Testis (tissue), 3 donors: ENCODE measurements around the gene SPRR1B. TPM values are rescaled to one million over a fixed set of nuclear protein-coding genes. Genes with fewer than 3 reads are reported as not detected.
"Not testable (repeated sequence)": the region's sequence is repeated elsewhere in the genome, so short reads cannot be mapped to it uniquely, and the experiment has no call there.

Source experiments
- DNase-seq: peaks from one replicate; pipeline ENCODE4 v3.0.0-alpha.2; 2019
- H3K27ac ChIP-seq, 2 donors: fragments of 200-600 bp; sonication (generic); one replicate each; pipeline ENCODE4 v1.5.1; 2019
- H3K27me3 ChIP-seq: fragments of 200-600 bp; sonication (generic); one replicate; pipeline ENCODE4 v1.5.1; 2019
- H3K36me3 ChIP-seq: fragments of 200-600 bp; sonication (generic); one replicate; pipeline ENCODE4 v1.5.1; 2017; ENCODE audit warnings: low read depth; ENCODE audit errors: missing control alignments
- H3K4me1 ChIP-seq: fragments of 200-600 bp; sonication (generic); one replicate; pipeline ENCODE4 v1.5.1; 2019
- H3K4me3 ChIP-seq, 2 donors: fragments of 200-600 bp; sonication (generic); one replicate each; pipeline ENCODE4 v1.5.1; 2017 to 2019
- H3K9me3 ChIP-seq: fragments of 200-600 bp; sonication (generic); one replicate; pipeline ENCODE4 v1.5.1; 2017
- POLR2A ChIP-seq: fragments of 450-650 bp; IDR thresholded peaks from one replicate; pipeline ENCODE4 v1.6.1; 2017; ENCODE audit warnings: antibody characterized with exemption, mild to moderate bottlenecking, moderate library complexity
- WGBS, 2 donors: methylation state at CpG; one replicate each; pipeline ENCODE4 v1.1.5; 2018; 5-methylcytosine and 5-hydroxymethylcytosine counted together
- intact Hi-C: fragments of 100-400 bp; cut with DNase I; formaldehyde crosslinking; loops from one replicate; pipeline ENCODE4 v1.15.1; 2023; ENCODE audit warnings: low total_unique reads
- polyA plus RNA-seq: library from polyadenylated mRNA; stranded (reverse); fragments of 350-450 nt; fragmentation: Illumina TruSeq; extraction: RNeasy Lipid Tissue Mini Kit (QIAGEN cat#74804); gene quantifications from one replicate; pipeline ENCODE4 v1.2.3, GENCODE V29; 2014; ENCODE audit warnings: low read depth, low replicate concordance; ENCODE audit not compliant: insufficient read depth
- total RNA-seq, 2 donors: library from RNA; depleted of rRNA; stranded (reverse); fragments of >200 nt; gene quantifications; one replicate each; pipeline ENCODE4 v1.2.3, GENCODE V29; 2016
- TF ChIP-seq, protein P1 (sequence below), 3 experiments: fragments of 450-650 bp in 2 of 3; fragments of 200-600 bp in 1 of 3; sonication (generic) in 1 of 3; IDR thresholded peaks; one replicate each; pipeline ENCODE4 v1.5.1; 2016 to 2019; ENCODE audit warnings: antibody characterized with exemption in 3 of 3, mild to moderate bottlenecking in 2 of 3, moderate library complexity in 1 of 3

The SPRR1B gene
- total and polyA plus RNA-seq, 3 donors from 2014 or later: not detected

DNA sequence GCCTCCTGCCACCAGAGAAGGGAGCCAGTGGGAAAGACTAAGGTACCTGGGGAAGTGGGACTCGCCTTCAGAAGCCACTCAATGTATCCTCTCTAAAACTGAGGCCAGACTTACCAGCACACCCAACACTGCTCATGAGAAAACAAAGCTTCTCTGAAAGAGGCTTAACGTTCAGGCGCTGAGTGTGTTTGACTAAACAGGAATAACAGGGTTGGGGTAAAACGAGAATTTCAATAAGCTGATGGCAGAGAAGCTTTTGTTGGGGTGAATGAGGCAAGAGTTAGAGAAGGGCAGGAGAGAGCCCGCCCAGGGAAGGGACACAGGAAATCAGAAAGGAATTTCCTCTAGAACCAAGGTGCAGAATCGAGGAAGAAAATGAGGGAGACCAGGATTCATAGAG lies 31.2 kb upstream of the SPRR1B start:
- Histone ChIP-seq H3K4me3 (no peak overlapping the region), H3K36me3 (no peaks in the 10 kb centered on the region), H3K27ac (no peak overlapping the region), H3K9me3 (no peaks in the 10 kb centered on the region), H3K4me1 (no peaks in the 10 kb centered on the region), H3K27me3 (no peaks in the 10 kb centered on the region)
- DNase-seq: no peak
- no peak for TF ChIP-seq POLR2A
- TF ChIP-seq, protein P1, sequence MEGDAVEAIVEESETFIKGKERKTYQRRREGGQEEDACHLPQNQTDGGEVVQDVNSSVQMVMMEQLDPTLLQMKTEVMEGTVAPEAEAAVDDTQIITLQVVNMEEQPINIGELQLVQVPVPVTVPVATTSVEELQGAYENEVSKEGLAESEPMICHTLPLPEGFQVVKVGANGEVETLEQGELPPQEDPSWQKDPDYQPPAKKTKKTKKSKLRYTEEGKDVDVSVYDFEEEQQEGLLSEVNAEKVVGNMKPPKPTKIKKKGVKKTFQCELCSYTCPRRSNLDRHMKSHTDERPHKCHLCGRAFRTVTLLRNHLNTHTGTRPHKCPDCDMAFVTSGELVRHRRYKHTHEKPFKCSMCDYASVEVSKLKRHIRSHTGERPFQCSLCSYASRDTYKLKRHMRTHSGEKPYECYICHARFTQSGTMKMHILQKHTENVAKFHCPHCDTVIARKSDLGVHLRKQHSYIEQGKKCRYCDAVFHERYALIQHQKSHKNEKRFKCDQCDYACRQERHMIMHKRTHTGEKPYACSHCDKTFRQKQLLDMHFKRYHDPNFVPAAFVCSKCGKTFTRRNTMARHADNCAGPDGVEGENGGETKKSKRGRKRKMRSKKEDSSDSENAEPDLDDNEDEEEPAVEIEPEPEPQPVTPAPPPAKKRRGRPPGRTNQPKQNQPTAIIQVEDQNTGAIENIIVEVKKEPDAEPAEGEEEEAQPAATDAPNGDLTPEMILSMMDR (IDR thresholded peaks at IDR 0.05): no peak
- WGBS, 2 donors: 83 to 93% methylated on average over 6 of the region's 6 CpGs
- intact Hi-C loops: no loop called here

DNA sequence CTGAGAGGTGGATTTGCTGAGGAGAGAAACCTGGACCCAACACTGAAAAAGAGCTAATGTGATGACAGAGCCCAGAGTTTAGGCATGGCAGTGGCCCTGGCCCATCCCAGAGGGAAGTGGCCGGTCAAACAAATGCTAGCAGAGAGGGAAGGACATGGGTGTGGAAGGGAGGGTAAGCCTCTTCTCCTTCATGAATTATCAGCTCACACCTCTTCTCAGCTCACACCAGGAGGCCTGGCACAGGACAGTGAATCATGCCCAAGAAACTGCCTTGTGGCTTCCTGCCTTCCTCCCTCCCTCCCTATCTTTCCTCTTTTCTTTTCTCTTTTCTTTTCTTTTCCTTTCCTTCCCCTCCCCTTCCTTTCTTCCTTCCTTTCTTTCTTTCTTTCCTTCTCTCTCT lies 30.7 kb upstream of the SPRR1B start:
- 97 to 100% methylated on average over 1 of the region's 1 CpG for WGBS, 2 donors
- DNase-seq: no peak

DNA sequence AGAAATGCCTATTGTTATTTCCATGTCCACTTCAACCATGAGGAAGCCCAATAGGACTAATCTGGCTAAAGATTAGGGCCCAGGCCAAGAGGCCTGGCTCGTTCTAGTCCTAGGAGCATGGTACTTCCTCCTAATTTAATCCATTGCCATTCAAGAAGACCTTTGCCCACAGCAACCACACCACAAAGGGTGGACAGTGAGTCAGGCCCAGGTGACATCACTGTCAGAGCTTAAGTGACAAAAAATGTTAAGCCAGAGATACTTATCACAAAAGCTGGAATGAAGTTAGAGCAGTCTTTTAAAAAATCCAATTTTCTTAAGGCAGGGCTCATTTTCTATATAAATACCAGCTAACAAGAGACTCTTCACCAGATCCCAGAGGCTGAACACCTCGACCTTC lies 29.6 kb upstream of the SPRR1B start, which contains the start of gene SPRR3:
TSS of gene SPRR3 (plus strand) at position 368 of the 400 bp plus-strand sequence. CDS start 1,272 bp downstream, outside the sequence.
- Histone ChIP-seq H3K4me1 (no peaks in the 10 kb centered on the region), H3K9me3 (no peaks in the 10 kb centered on the region), H3K27ac (no peak within 1 kb of the TSS), H3K27me3 (no peaks in the 10 kb centered on the region), H3K4me3 (no peak within 1 kb of the TSS), H3K36me3 (no peaks in the 10 kb centered on the region)
- 81 to 84% methylated on average over 2 of the region's 2 CpGs for whole genome bisulfite sequencing, 2 donors
- no peak for DNase-seq
- no peak for TF ChIP-seq POLR2A
- TF ChIP-seq, protein P1 (IDR thresholded peaks at IDR 0.05): no peak
- intact Hi-C loops: no loop called here

More for the DNA sequence above, 30.7 kb upstream of the SPRR1B start:
- Histone ChIP-seq H3K4me3 (no peak overlapping the region), H3K4me1 (no peaks in the 10 kb centered on the region), H3K27me3 (no peaks in the 10 kb centered on the region), H3K9me3 (no peaks in the 10 kb centered on the region), H3K27ac (no peak overlapping the region), H3K36me3 (no peaks in the 10 kb centered on the region)
- intact Hi-C loops: no loop called here
- TF ChIP-seq, protein P1 (IDR thresholded peaks at IDR 0.05): no peak
- no peak for TF ChIP-seq POLR2A

DNA sequence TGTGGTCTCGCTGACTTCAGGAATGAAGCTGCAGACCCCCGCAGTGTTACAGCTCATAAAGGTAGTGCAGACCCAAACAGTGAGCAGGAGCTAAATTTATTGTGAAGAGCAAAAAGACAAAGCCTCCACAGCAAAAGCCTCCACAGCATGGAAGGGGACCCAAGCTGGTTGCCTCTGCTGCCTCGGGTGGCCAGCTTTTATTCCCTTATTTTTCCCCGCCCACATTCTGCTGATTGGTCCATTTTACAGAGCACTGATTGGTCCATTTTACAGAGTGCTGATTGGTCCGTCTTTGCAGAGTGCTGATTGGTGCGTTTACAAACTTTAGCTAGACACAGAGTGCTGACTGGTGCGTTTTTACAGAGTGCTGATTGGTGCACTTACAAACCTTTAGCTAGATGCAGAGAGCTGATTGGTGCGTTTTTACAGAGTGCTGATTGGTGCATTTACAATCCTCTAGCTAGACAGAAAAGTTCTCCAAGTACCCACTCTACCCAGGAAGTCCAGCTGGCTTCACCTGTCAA lies 19.7 kb upstream of the SPRR1B start:
- H3K27me3 ChIP-seq, intact Hi-C loops: not testable (repeated sequence)
- WGBS, 2 donors: 73 to 83% methylated on average over 8 of the region's 8 CpGs

DNA sequence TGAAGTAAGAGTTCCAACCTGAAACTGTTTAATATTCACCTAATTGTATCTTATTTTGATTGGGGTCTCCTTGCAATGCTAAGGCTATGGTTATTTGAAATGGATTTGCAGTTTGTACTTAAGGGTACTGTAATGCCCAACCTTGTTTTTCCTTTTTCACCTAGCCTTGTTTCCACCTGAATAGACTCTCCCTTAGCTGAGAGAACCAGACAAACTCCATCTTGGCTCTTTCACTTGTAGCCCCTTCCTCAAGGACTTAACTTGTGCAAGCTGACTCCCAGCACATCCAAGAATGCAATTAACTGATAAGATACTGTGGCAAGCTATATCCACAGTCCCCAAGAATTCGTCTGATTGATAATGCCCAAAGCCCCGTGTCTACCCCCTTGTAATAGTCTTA lies 9.2 kb upstream of the SPRR1B start:
- H3K27ac ChIP-seq, H3K4me3 ChIP-seq, H3K9me3 ChIP-seq, H3K4me1 ChIP-seq, H3K27me3 ChIP-seq, DNase-seq, intact Hi-C loops, H3K36me3 ChIP-seq: not testable (repeated sequence)
- 29 to 34% methylated on average over 2 of the region's 2 CpGs for WGBS, 2 donors

More for the DNA sequence above, 19.7 kb upstream of the SPRR1B start:
- H3K27ac ChIP-seq, H3K9me3 ChIP-seq, H3K4me1 ChIP-seq, H3K36me3 ChIP-seq, H3K4me3 ChIP-seq: not testable (repeated sequence)
- peak; percentile 29 for DNase-seq

DNA sequence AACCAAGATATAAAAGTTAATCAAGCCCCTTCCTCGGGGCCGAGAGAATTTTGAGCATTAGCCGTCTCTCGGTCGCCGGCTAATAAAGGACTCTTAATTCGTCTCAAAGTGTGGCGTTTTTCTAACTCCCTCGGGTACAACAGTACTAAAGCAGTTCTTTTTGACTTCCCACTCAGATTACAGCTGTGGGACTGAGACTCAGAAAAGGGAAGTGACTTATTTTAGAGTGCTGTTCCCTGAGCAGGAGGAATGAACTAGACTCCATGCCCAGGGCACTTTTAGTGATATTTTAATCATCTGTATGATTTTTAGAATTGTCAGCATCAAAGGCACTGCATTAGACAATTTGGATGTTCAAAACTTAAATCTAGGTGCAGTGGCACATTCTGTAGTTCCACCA lies 8.7 kb upstream of the SPRR1B start:
- H3K27ac ChIP-seq, intact Hi-C loops: not testable (repeated sequence)
- 56 to 67% methylated on average over 9 of the region's 9 CpGs for WGBS, 2 donors

More for the DNA sequence above, 8.7 kb upstream of the SPRR1B start:
- not testable (repeated sequence) for H3K27me3 ChIP-seq, H3K36me3 ChIP-seq, H3K4me1 ChIP-seq, H3K4me3 ChIP-seq, DNase-seq, H3K9me3 ChIP-seq
